Erythroblast (primary cell): ENCODE measurements around the gene MARCHF2.
"Not testable (repeated sequence)": the region's sequence is repeated elsewhere in the genome, so short reads cannot be mapped to it uniquely, and the experiment has no call there.

Experiments used
- DNase-seq, 2 experiments: peaks; one replicate each; lab custom pipeline; 2025; lab: John Stamatoyannopoulos, UW
- GATA1 ChIP-seq: IDR thresholded peaks from 2 replicates; pipeline ENCODE4 v1.6.1; 2011; ENCODE audit warnings: low read depth, mild to moderate bottlenecking, control low read depth, low read length, moderate library complexity
- POLR2A ChIP-seq: IDR thresholded peaks from 2 replicates; pipeline ENCODE4 v1.6.1; 2011; ENCODE audit warnings: mild to moderate bottlenecking, low read length

The MARCHF2 gene

GRCh38 chr19:8386419-8386818 lies 26.7 kb upstream of the MARCHF2 start:
- DNase-seq, result not testable (repeated sequence)

GRCh38 chr19:8386990-8387389 lies 26.1 kb upstream of the MARCHF2 start:
- TF ChIP-seq POLR2A, result no peak
- TF ChIP-seq GATA1, result no peak
- DNase-seq, result no peak

- DNase-seq, result peak in 1 of 2 experiments; percentile 53
- TF ChIP-seq POLR2A, result no peak
- no peak for TF ChIP-seq GATA1
Observed at GRCh38 chr19:8387688-8388611, 25.2 kb upstream of the MARCHF2 start.

- TF ChIP-seq POLR2A (no peak), GATA1 (no peak)
- no peak for DNase-seq
Observed at GRCh38 chr19:8388612-8388958, 24.5 kb upstream of the MARCHF2 start.

GRCh38 chr19:8389891-8390616 lies 23.1 kb upstream of the MARCHF2 start, which contains the start of gene RAB11B:
Gene RAB11B, plus strand, starts transcription at chr19:8390360. Its CDS starts 57 bp downstream, at chr19:8390417.
- peak; percentile 100 for DNase-seq
- TF ChIP-seq GATA1 (no peak), POLR2A (peak; percentile 66)

- peak; percentile 94 to 98 for DNase-seq
- TF ChIP-seq GATA1, result no peak
- TF ChIP-seq POLR2A, result no peak
Observed at GRCh38 chr19:8390617-8390981, 22.5 kb upstream of the MARCHF2 start.

GRCh38 chr19:8391198-8392016 lies 21.7 kb upstream of the MARCHF2 start:
- no peak for TF ChIP-seq POLR2A
- no peak for TF ChIP-seq GATA1

GRCh38 chr19:8392017-8392591 lies 21.0 kb upstream of the MARCHF2 start:
- TF ChIP-seq POLR2A (no peak), GATA1 (no peak)
- DNase-seq, result no peak

More at GRCh38 chr19:8391198-8392016, 21.7 kb upstream of the MARCHF2 start:
- DNase-seq, result no peak

- DNase-seq, result no peak
- TF ChIP-seq POLR2A (no peak), GATA1 (no peak)
Observed at GRCh38 chr19:8393192-8393870, 19.8 kb upstream of the MARCHF2 start.

- no peak for TF ChIP-seq GATA1
- no peak for TF ChIP-seq POLR2A
- no peak for DNase-seq
Observed at GRCh38 chr19:8393871-8394250, 19.2 kb upstream of the MARCHF2 start.

- no peak for DNase-seq
- TF ChIP-seq GATA1 (no peak), POLR2A (no peak)
Observed at GRCh38 chr19:8395621-8396082, 17.5 kb upstream of the MARCHF2 start.

- no peak for TF ChIP-seq POLR2A
- no peak for TF ChIP-seq GATA1
- no peak for DNase-seq
Observed at GRCh38 chr19:8396185-8396562, 16.9 kb upstream of the MARCHF2 start.
